NCI-H1436 treated with DMSO at 0.1 percent for 48 hours (cell line): ENCODE measurements around the gene SYNDIG1.

Experiments used
- DNase-seq: peaks from one replicate; lab custom pipeline; 2025; lab: John Stamatoyannopoulos, UW

SYNDIG1 gene

GRCh38 chr20:24585796-24586522 lies 116.5 kb downstream of the SYNDIG1 start:
- DNase-seq, result no peak

DNA sequence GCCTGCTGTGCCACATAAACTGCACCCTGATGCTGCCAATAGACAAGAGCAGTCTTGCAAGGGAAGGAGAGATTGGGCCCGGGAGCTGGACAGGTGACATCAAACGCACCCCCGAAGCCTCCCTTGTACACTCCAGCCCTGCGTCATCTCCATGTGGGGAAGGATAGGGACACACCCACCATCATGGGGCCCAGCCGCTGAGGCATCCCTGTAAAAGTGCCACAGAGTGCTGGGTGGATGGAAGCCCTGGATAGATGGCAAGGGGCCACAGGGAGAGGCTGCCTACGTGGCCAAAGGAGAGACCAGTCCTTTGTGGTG lies 117.1 kb downstream of the SYNDIG1 start:
- no peak for DNase-seq

- DNase-seq, result no peak
Observed at GRCh38 chr20:24587384-24588046, 118.1 kb downstream of the SYNDIG1 start.

- no peak for DNase-seq
Observed at GRCh38 chr20:24588047-24588635, 118.7 kb downstream of the SYNDIG1 start.

DNA sequence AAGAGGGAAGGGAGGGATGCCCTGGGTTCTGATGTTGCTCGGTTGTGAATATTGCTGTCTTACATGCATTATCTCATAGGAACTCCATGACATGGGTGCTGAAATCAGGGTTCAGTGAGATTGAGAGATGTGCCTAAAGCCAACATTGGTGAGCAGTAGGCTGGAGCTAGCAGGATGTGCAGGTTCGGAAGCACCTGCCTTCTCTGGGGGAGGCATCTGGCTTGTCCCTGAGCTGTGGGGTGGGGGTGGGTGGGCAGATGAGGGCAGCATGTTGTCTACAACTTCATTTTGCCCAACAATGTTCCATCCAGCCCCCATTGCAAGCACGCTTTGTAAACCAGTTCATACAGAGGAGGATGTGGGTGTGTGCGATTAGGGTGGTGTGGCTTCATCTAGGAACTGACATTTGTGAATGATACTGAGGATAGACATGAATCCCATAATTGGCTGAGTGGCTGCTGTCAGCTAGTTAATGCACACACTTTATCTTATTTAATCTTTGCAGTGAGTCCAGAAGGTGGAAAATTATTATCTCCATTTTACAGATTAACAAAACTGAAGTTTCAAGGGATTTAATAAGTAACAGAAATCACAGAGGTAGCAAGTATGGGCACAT lies 119.4 kb downstream of the SYNDIG1 start:
- DNase-seq, result no peak

DNA sequence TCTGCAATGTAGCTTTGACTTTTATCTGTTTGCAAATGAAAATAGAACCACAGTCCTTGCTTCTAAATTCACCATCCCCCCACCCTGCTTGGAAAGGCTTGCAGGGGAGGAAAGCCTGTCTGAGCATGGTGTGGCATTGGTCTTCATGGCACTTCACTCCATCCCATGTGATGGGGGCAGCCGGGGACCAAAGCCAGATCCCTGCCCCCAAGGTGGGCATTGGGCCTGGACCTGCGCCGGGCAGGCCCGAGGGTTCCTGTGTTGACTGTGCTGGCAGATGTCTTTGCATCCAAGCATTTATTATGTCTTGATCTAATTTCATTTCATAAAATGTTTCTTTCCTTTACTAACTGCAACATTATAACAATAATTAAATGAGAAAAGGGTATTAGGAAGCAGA lies 120.0 kb downstream of the SYNDIG1 start:
- no peak for DNase-seq

GRCh38 chr20:24589815-24590177 lies 120.4 kb downstream of the SYNDIG1 start:
- DNase-seq, result no peak

DNA sequence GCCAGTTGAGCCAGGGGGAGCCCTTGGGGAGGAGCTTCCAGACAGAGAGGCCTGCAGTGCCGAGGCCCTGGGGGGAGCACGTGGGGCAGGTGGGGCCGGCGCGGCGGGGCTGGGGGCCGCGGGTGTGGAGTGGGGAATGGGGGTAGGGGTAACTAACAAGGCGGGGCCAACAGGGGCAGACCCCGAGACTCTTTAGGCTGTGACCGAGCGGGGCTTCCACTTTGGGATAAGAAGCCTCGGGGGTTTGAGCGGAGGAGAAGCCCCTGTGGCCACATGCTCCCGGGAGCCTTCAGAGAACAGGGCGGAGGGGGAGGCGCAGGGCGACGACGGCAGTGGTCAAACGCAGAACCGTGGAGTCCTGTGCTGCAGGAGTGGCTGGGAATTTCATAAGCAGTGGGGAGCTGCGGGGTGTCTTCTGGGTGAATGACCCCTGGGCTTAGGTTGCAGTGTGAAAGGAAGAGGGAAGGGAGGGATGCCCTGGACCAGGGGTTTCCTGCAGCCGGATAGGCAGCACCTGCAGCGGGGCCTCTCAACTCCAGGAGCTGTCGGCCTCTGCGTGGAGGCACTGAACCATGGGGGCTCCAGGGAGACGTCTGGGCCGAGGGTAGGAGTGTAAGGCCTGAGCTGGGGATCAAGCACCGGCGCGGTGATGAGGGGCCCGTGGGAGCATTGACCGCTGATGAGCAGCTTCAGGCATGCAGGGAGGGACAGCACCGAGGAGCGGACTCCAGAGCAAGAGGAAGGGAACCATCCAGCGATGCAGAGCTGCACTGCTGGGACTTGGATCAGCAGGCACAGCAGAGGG lies 121.0 kb downstream of the SYNDIG1 start:
- DNase-seq, result no peak

GRCh38 chr20:24597051-24597450 lies 127.6 kb downstream of the SYNDIG1 start:
- DNase-seq, result no peak

DNA sequence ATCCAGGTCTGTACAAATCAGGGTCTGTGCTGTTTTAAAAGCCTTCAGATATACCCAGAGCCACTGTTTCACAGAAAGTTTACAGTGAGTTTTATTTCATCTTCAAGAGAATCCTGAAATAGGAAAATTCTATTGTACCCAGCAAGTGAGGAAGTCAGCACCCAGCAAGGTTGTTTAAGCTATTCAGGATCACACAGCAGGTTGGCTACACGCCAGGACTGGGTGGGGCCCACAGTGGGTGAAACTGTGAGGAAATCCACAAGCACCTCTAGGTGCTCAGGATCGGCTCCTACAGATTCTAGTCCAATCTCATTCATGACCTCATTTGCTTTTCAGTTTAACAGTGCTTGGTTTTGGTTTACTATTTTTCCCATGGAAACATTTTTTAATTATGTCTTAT lies 128.9 kb downstream of the SYNDIG1 start:
- DNase-seq, result no peak

GRCh38 chr20:24598996-24599395 lies 129.6 kb downstream of the SYNDIG1 start:
- no peak for DNase-seq

GRCh38 chr20:24600012-24600411 lies 130.6 kb downstream of the SYNDIG1 start:
- no peak for DNase-seq

DNA sequence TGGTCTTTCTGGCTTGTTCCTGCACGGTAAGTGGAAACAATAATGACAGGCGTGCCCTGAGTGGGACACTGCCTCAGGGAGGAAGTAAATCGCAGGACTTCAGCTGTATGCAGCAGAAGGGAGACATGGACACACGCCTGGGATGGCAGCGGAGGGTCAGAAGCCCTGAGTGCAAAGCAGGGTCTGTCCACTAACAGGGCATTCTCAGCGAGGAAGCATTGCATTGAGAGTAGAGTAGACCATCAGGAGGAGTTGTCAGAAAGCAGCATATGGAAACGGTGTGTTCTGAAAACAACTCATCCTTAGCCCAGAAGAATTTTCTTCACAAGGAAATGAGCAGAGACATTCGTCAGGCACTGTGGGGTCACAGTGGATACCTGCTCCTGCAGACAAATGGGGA lies 134.0 kb downstream of the SYNDIG1 start:
- DNase-seq, result no peak

GRCh38 chr20:24604966-24605665 lies 135.7 kb downstream of the SYNDIG1 start:
- no peak for DNase-seq

DNA sequence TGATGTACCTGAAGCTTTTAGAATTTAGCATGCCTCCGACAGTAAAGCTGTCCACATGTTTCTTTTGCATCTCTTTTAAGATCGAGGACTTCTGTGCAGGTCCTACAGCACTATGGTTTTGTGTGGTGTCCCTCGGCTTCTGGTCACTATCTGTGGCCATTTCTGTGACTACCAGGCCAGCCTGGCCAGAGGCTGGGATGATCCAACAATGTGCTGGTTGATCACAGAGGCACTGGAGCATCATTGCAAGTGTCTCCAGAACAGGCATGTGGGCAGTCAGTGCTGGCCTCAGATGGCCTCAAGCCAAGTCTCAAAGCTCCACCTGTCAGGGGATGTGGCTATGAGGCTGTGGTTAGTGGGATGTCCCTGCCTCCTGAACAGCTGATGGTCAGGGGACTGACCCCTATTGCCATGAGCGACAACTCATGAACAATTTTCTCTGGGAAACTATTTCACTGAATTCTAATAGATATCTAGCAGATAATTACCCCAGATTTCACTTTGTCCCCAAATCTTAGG lies 136.6 kb downstream of the SYNDIG1 start:
- DNase-seq, result no peak

- DNase-seq, result no peak
Observed at GRCh38 chr20:24607402-24607801, 138.0 kb downstream of the SYNDIG1 start.

- DNase-seq, result no peak
Observed at GRCh38 chr20:24608926-24609667, 139.7 kb downstream of the SYNDIG1 start.

GRCh38 chr20:24609757-24610156 lies 140.3 kb downstream of the SYNDIG1 start:
- DNase-seq, result no peak

DNA sequence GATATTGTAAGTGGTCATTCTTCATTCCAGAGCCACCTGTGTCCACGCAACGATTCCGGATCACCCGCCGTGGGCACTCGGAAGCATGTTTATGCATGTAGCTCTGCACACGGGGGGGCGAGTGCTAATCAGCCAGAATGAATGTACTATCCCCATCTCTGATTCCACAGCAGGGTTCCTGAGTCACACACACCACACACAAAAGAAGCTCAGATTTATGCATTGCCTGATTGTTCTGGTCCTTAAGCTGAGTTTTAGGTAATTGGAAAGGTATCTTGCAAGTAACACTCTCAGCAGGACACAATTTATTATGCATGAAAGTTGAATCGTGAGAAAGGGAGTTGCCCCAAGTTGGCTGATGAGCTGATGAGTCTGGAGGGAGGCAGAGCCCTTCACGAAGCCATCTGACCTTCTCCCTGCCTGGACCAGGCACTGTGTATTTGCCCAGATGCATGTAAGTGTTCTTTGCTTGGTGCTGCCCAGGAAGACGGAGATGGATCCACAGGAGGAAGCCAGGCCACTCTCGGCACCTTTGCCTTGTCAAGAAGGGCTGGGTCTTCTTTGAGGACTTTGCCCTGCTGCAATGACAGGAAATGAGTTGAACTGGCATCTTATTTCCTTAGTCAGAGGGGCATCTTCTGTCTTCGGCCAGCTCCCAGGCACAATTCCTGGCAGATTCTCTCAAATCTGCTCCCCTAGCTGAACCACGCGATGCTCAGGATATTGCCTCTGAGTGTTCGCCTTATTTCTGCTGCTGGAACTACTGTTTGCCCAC lies 141.1 kb downstream of the SYNDIG1 start:
- DNase-seq, result no peak
